HG02610 (cell line): ENCODE data around the gene HOXA9.

ENCODE experiments used
- ATAC-seq: cut with Tn5 transposase; IDR thresholded peaks from one replicate; pipeline ENCODE4 v1.9.1; 2021; ENCODE audit warnings: mild to moderate bottlenecking, moderate library complexity; ENCODE audit not compliant: unreplicated experiment

The HOXA9 gene

DNA sequence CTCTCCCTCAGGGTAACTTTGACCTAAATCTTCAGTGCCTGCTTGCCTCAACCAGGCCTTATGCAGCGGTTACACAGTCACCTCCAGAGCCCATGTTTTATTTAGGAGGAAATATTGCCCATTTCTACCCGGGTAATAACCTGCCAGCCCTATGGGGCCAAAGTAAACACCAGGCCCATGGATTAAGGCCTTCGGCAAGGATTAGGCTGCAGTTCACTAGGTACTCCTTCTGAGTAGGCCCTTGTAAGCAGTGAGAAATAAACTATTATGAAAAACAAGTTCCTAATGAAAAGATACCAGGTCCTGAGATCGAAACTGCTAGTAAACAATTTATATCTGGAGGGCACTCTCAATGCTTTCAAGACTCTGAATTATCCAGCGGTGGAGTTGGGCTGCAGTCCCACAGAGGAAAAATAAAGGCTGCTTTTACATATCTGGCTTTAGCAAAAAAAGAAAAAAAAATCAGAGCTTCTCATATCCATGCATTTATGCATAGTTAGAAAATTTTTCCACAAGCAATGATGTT is 12.5 kb upstream of the HOXA9 start:
- no peak for ATAC-seq

GRCh38 chr7:27176962-27177794 is 11.8 kb upstream of the HOXA9 start:
- ATAC-seq, result no peak

- no peak for ATAC-seq
These were observed 11.1 kb upstream of the HOXA9 start for GRCh38 chr7:27176524-27176845.

DNA sequence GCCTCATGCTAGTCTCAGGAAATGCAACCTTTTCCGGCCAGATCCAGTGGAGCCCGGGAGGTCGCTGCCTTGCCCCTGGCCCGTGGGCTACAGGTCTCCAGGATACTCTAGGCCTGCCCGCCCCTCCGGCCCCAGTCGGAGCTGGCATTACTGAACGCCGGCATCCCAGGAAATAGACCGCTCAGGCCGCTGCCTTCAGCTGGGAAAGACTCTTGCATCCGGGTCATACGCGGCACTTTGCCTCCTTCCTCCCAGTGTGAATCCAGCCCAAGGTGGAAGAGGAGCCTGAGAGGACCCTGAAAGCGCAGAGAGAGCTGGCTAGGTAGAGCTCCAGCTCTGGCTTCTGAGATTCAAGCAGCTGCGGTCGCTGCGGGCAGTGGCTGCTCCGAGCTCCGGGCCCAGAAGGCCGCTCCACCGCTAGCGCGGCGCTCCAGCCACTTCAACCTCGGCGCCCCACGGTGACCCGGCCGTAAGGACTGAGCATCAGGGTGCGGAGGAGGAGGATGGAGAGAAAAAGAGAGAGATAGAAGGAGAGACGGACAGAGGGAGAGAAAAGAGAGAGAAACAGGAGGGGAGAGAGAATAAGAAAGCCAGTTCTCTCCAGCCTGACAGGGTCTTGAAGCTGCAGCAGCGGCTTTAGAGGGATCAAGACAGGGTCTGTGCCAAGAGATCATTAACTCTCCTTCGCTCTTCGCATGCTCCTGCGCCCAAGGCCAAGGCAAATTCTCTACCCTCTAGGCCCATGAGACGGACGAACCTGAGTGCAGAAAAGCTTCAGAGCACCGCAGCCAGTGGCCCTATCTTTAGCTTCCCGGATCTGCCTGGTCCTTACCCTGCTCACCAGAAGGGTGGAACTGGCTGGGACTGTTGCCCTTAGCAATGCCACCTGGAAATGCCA is 10.5 kb upstream of the HOXA9 start:
- no peak for ATAC-seq

DNA sequence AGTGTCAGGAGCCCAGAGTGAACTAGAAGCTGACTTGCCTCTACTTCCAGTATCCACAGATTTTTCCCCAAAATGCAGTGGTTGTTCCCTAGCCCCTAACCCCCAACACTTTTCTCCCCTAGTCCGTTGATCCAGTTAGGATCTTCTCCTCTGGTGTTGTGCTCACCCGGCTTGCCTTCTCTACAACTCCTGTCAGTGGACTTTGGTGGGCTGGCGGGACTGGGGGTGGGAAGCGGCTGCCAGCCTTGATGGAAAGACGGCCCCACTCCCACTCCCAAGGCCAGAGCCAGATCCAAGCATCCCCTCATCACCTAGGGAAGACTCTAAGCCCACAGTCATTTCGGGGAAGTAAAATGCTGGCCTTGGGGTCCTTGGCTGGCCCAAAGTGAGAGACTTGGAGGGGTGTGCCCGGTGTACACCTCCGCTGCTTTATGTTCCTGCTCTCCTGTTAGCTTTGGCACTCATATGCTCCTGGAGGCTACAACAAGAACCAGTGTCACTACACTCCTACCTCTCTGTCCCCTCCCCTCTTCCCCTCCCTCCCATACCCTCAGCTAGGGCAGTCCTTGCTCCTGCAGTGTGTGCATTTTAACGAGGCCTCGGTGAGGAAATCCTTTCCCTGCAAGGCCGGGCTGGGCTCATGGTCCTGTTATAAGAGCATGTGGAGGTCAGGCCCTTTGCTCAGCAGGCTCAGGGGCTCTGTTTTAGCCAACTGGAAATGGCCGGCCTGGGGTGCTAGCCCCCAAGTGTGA is 9.7 kb upstream of the HOXA9 start:
- ATAC-seq, result no peak

- ATAC-seq, result no peak
These were observed 8.9 kb upstream of the HOXA9 start, which contains the start of gene HOXA10 for GRCh38 chr7:27173956-27174873. TSS of gene HOXA10 (minus strand) at chr7:27174320. CDS start at chr7:27174306, 14 bp downstream.

DNA sequence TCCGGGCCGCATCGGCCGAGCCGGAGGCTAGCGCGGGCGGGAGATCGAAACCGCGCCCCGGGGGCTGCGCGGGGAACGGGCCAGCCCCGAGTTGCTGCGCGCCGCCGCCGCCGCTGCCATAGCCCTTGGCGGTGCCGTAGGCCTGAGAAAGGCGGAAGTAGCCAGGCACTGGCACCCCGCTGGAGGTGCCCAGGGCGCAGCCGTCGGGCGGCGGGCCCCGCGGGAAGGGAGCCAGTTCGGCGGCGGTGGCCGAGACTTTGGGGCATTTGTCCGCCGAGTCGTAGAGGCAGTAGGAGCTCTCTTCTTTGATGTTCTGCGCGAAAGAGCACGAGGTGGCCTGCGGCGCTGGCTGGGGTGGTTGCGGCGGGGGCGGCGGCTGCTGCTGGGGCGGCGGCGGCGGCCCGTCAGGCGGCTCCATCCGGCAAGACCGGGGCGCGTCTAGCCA is 8.2 kb upstream of the HOXA9 start:
- ATAC-seq, result no peak

DNA sequence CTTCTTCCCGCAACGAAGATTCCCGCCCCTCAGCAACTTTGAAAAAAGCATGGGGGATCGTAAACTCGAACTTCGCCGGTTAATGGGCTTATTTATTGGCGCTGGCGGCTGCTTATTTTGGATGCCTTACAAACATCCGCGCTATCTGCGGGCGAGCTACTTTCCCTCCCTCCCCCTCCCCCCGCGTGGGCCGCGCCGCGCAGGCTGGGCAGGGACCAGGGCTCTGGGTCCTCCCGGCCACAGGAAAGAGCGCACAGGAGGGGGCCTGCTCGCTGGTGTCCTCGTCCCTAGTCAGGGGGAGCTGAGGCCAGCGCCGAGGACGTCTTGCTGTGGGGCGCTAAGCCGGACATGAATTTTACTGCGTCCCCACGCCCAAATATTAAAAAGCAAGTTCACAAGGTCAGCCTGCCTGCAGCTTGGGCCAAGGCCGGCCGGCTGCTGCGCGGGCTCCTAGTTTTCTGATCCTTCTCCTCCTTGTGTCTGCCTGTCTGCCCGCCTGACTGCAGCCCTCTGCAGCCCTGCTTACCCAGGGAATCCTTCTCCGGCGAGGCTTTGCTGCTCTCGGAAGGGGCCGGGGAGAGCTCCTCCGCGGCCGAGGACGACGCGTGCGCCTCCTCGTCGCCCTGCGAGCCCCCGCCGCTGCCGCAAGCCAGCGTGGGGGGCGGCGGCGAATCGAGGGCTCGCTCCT is 7.6 kb upstream of the HOXA9 start:
- ATAC-seq, result no peak

GRCh38 chr7:27172315-27172774 is 7.0 kb upstream of the HOXA9 start:
- no peak for ATAC-seq

DNA sequence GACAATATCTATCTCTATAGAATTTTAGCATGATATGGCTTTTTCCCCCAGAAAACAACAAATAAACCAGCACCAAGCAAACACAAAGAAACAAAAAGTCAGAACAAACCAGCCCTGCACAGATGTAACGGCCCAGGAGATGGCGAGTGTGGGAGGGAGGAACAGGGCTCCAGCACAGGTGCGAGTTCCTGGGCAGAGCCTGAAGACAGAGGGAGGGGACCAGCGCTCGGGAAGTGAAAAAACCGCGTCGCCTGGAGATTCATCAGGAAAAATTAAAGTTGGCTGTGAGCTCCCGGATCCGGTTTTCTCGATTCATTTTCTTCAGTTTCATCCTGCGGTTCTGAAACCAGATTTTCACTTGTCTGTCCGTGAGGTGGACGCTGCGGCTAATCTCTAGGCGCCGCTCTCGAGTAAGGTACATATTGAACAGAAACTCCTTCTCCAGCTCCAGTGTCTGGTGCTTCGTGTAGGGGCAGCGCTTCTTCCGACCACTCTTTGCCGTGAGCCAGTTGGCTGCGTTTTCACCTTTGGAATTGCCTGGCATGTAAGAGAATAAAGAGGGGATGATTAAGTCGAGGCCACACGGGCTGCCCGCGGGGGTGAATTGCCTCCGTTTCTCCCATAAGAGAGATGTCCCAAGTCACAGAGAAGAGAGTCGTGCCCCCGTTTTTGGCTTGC is 6.4 kb upstream of the HOXA9 start:
- no peak for ATAC-seq

- ATAC-seq, result no peak
These were observed 5.9 kb upstream of the HOXA9 start for GRCh38 chr7:27171325-27171636.

DNA sequence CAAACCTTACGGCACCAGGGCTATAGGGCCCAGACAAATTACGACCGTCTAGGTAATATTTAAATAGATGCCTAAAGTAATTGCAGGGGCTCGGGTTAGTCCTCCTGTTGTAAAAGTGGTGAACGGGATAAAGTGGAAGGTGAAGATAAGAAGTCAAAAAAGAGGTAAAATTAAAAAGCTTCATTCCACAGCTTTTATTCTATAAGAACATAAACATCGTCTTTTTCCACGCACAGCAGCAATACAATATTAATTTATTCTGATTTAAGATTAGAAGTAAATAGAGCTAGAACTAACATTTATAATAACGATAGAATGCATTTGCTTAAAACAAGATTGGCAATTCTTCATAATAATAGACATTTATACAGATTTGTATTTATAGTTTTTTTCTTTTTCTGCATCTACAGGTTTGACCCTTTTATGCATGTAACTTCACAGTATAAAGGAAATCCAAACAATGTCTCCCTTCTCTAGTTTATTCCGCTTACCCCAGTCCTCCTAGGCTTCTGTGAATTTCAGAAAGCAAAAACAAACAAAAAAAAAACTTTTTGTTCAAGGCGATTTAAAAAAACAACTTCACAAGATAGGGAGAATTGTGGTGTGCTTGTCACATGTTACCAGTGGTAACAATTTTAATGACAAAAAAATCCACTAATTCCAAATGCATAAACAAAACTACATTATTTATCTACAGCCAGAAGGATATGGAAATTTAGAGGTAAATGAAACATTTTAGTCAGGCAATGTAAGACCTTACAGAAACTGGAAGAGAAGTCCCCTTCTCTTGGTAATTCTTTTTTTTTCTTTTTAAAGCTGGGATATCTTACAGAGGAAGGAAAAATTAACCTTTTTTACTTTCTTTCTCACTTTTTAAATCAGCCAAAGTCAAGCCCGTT is 5.3 kb upstream of the HOXA9 start:
- no peak for ATAC-seq

DNA sequence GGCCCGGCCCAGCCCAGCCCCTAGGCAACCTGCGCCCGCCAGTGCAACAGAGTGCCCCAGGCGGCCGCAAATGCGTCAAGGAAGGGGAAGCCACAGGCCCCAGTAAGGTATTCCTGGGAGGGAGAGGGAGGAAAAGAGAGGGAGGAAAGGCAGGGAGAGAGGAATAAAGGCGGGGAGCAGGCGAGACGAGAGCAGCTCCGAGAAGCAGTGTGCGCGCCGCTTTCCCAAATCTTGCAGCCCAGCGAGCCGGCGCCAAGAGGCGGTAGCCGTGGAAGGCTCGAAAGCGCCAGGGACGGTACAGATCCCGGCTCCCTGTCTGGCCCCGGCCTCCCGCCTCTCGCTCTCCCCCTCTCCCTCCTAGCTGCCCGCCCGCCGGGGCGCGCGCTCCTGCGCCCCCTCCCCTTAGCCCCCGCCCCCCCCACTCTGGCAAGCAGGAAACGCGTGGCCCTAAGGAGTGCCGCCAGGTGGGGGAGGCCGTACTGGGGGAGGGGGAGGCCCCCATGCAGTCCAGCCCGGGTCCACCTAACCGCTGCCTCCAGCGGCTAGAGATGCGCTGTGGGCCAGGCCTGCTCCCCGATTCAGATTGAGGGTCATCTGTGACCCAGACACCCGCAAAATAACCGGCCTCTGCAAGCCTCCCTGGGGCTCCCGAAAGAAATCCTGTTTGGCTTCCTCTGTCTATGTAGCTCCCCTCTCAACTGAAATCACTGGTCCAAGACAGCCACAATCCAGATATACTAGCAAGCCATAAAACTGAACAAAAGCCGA is 4.5 kb upstream of the HOXA9 start:
- ATAC-seq, result no peak

GRCh38 chr7:27168265-27168947 is 3.1 kb upstream of the HOXA9 start:
- no peak for ATAC-seq

GRCh38 chr7:27167916-27168264 is 2.6 kb upstream of the HOXA9 start:
- no peak for ATAC-seq
